Left renal cortex interstitium (tissue), 4 donors: ENCODE results near the gene SULT6B1. TPM values are rescaled to one million over a fixed set of nuclear protein-coding genes. Genes with fewer than 3 reads are reported as not detected.
A peak's percentile ranks its signal among the peaks of the same experiment; 100 is the strongest.
"Not testable (repeated sequence)": the region's sequence is repeated elsewhere in the genome, so short reads cannot be mapped to it uniquely, and the experiment has no call there.

Experiments
- DNase-seq, 4 donors: peaks; one replicate each; pipeline ENCODE4 v3.0.0-alpha.2; 2013; ENCODE audit warnings: low read depth in 4 of 4, low spot score in 2 of 4, missing footprints in 1 of 4
- polyA plus RNA-seq, 4 donors: library from polyadenylated mRNA; unstranded; fragments of 120-200 nt; gene quantifications; one replicate each; pipeline ENCODE4 v1.2.1, GENCODE V29; 2013; ENCODE audit not compliant: insufficient read length in 4 of 4

Gene SULT6B1, protein sequence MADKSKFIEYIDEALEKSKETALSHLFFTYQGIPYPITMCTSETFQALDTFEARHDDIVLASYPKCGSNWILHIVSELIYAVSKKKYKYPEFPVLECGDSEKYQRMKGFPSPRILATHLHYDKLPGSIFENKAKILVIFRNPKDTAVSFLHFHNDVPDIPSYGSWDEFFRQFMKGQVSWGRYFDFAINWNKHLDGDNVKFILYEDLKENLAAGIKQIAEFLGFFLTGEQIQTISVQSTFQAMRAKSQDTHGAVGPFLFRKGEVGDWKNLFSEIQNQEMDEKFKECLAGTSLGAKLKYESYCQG
- polyA plus RNA-seq: not detected

DNA sequence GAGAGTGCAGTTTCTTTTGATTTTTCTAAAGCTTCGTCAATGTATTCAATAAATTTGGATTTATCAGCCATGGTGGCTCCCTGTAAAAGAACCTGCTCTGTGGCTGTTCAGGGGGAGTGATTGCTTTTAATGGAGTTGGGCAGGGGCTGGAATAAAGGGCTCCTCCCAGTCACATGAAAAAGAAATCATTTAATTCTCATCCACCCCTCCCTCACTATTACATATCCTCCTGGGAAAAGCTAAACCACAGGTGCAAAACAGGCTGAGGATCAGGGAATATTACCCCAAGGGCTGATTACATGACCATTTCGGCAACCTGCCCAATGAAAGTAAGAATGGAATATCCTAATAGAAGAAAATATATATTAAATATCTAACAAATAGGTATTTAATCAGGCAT is at the start of gene SULT6B1:
Gene SULT6B1, minus strand, starts transcription at position 101 of the 400 bp plus-strand sequence. Its CDS starts 30 bp downstream, at position 71.
- no peak for DNase-seq

DNA sequence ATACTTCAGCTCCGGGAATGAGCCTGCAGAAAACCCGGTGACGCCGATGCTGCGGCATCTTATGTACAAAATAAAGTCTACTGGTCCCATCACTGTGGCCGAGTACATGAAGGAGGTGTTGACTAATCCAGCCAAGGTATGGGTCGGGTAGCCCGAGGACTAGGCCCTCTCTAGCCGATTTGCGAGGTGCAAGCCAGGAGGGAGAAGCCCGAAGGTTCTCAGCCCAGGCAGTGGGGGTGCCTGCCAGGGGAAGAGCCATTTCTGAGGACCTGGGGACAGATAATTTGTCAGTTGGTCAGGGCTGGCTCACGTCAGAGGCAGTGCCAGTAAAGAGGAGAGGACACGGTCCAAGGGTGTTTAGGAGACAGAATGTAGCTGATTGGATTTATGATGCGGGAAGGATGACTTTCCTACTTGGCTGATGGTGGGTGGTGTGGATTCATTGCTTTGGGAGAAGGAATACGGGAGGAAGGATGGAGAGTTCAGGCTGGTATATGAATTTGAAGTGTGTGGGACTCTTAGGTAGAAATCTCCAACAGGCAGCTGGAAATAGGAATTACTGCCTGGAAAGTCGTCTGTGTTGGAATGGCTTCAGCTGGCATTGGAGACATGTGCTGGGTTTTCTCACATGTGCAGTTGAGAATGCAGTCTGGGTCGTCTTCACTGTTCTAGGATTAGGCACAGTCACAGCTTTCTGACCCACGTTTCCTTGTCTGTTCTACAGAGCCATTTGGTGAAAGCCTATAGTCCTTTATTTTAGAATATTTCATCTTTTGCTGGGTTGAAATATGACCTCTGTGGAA is 43.9 kb upstream of the SULT6B1 start:
- peak; percentile 13 to 28 (median 21) for DNase-seq

DNA sequence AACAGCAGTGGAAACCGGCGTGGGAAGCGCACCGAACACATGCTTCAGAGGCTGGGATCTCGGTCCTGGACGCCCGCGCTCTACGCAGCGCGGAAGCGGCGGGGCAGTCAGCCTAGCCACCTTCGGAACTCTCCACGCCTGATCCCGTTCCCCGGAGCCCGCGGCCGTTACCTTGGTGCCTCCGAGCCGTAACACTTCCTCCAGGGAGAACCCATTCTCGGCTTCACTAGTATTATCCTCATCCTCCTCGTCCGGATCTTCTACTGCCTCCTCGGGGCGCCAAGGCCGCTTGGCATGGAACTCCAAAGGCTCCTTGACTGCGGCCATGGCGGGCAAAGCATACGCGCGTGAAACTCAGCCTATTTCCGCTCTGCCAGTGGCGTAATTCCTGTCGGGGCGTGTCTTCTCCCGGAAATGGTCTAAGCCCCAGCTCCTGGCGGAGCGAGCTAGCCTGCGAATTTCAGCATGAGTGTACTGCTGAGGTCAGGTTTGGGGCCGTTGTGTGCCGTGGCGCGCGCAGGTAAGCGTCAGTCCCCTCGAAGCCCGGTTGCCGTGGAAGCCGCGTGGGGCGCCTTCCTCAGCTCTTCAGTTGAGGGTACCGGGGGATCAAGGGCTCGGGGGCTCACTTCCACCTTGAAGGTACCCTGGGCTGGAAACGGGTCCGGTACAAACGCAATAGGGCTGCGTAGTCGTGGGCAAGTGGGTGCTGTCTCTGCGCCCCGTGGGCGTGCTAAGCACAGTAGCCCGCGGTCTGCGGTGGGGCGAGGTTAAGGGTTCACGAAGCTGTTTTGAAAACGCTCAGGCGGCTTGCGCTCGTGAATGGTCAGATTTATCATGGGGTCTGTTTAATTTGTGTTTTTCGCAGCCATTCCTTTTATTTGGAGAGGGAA is 43.0 kb upstream of the SULT6B1 start, which contains the start of the genes CEBPZ and NDUFAF7:
Gene CEBPZ, minus strand, starts transcription at position 356 of the 890 bp plus-strand sequence. Its CDS starts 29 bp downstream, at position 327.
Gene NDUFAF7, plus strand, starts transcription at position 418 of the 890 bp plus-strand sequence. Its CDS starts 48 bp downstream, at position 466.
- peak; percentile 77 to 91 (median 84) for DNase-seq

DNA sequence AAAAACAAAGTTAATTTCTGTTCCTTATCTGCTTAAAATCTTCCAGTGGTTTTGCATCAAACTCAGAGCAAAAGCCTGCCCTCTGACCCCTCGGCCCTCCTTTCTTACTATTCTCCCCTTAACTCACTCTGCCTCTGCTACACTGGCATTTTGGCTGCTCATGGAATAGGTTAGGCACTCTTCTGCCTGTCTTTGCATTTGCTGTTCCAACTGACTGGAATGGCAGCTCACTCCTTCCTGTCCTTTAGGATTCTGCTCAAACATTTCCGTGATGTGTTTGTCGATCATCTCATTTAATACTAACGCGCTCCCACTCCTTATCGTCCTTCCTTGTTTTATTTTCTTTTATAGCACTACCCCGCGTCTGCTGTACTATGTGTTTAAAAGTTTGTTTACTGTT is 42.1 kb upstream of the SULT6B1 start:
- DNase-seq: peak in 3 of 4 donors; percentile 0 to 17 (median 9)

DNA sequence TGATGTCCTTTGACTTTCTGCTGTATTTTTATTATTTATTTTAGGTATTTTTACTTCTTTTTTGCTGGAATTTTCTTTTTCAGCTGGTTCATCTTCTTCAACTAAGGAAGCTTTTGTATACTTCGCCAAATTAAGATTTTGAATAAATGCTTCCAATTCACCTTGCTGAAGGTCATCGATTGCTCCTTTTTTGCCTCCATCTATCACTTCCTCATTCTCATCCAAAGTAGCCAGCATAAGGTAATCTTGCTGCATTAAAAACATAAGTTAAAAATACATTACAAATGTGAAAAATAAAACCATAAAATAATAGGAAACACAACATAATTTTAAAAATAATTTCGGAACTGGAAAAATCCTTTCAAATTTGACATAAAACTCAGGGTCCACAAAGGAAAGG is 40.3 kb upstream of the SULT6B1 start:
- no peak for DNase-seq

DNA sequence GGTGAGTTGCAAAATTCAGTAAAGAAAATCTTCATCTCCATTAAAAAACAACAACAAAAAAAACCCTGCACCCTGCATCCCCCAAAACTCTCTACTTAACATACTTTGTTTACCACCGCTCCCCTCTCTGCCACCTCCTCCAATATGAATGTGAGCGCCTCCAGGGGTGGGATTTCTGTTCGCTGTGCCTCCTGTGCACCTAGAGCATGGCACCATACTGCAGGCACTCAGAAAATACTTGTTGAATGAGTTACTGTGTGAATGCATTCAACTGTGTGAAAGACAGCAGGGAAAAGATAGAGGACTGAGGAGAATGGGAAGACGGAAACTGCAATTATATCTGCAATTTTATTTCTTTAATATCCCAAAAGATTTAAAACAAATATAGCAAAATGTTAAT is 38.4 kb upstream of the SULT6B1 start:
- DNase-seq: no peak

DNA sequence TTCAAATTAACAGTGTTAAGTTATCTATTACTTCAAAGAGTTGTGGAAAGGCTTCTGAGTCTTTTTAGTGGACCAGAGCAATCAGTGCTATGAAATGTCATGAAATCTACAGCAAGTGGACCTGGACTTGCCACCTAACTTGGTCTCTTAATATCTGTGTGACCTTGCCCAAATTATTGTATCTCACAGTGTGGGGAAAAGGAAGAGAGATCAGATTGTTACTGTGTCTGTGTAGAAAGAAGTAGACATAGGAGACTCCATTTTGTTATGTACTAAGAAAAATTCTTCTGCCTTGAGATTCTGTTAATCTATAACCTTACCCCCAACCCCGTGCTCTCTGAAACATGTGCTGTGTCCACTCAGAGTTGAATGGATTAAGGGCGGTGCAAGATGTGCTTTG is 36.7 kb upstream of the SULT6B1 start:
- DNase-seq: not testable (repeated sequence)

DNA sequence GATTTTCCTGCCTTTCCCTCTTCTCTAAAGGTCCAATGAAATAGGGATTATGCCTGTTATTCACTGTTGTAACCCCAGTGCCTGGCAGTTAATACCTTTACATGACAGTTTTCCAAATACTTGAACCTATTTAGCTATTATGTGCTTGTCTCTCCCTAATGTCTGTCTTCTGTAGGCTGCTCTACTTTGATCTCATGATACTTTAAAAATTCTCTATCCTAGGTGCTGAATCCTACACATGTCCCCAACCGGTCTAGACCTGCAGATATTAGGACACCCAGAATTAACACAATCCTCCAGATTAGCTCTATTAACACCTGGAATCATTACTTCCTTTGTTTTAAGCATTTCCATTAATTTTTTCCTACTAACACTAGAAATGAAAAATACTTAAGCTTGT is 35.6 kb upstream of the SULT6B1 start:
- no peak for DNase-seq

DNA sequence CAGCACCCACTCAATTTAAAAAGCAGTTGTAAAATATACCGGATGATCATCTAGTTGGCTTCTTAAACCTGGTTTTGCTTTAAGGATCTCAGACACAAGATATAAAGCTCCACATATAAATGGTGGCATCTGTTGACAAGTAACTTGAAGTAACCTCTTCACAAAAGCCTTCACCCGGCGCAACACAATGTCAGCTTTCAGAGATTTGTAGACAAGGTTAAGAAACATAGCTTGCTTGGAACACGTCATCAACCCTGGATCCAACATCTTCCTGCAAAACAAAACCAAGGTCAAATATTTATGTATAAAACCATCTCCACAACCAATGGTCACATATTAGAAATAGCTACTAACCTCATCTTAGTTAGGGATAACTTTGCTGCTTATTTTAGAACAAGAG is 34.7 kb upstream of the SULT6B1 start:
- no peak for DNase-seq

DNA sequence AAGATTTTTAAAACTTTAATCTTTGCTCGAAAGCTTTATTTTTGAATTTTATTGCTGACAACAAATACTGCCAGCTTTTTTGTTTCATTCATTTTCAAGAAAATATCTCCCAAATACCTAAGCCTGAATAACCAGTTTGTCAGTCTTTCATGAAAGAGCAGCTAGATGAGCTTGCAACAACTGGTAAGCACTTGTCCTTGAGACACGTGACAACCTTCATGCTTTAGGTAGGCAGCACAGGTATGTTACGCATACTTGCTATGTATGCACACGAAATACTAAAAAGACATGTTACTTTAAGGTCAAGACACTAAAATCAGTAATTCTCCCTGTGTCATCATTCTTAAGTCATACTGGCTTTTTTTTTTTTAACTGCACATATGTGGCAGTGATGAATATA is 30.6 kb upstream of the SULT6B1 start:
- DNase-seq: no peak

DNA sequence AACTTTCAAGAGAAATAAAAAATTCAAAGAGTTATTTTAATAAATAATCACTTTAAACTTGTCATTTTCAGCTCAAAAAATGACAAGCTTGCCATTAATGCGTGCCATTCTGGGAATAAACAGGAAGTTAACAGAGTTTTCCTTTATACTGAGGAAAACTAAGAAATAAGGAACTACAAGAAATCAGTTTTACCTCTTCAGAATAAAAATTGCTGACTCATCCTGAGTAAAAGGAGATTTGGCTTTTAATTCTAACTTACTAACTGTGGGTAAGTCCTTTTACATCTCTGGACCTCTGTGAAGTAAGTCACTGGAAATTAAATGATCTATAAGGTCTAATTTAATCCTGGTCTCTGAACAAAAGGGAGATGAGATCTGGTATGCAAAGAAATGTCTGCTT is 26.8 kb upstream of the SULT6B1 start:
- no peak for DNase-seq

DNA sequence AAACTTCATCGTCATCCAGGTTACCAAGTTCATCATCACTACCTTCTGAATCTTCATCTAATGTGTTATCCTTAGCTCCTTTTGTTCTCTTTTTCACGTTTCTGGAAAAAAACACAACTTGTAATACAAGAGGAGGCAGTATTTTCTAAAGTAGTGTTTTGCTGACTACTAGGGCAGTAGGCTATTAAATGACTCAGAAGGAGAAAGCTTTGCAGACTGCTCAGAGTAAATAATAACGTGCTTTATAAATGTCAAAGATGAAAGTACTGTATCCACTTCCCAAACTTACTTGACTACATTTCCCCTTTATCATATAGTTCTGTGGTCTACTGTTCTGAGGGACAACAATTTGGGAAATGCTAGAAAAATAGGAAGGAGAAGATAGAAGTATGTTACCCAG is 23.5 kb upstream of the SULT6B1 start:
- DNase-seq: no peak

DNA sequence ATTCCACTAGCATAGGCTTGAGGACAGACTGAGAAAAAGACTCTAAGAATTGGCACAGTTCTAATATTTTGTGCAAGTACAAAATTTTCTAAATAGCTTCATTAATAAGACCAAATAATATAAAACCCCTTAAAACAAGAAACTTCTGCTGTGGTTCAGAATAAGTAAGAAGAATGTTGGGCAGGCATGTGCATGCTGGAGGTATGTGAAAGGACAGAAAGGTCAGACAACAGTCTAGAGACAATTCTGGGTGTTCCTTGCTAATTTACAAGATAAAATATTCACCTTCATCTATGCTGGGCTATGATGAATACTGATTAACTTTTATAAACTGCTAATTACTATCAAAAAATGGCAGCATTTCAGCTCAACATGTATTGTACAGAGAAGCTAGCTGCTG is 22.7 kb upstream of the SULT6B1 start:
- DNase-seq: no peak

DNA sequence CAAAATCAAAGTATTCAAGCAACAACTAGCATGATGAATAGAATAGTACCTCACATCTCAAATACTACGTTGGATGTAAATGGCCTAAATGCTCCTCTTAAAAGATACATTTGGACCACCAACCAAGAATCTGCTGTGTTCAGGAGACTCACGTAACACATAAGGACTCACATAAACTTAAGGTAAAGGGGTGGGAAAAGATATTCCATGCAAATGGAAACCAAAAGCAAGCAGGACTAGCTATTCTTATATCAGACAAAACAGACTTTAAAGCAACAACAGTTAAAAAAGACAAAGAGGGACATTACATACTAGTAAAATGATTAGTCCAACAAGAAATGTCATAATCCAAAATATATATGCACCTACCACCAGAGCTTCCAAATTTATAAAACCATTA is 18.3 kb upstream of the SULT6B1 start:
- DNase-seq: not testable (repeated sequence)

DNA sequence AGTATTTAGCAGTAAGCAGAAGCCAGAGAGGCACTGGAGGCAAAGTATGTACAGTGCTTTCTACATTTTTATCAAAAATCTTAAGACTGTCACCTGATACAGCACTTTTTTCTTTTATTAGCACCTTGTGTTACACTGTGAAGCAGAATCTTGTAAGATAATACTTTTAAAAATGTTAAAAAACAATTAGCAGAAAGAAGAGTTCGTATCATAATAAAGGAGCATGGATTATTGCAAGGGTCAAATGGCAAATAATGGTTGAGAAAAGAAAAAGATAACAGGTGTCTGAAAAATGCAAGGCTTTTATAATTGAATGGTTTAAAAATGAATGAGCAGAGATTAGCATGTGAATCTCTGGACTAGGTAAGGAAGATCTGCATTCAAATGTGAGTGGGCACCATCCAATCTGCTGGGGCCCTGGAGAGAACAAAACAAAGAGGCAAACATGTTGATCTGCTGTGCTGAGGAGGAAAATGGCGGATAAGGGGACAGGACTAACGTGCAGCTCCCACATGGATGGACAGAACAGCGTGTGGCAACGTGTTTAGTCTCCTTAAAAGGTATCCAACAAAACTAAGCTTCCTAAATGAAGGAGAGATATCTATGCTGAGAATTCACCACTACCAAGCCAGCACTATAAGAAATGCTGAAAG is 17.3 kb upstream of the SULT6B1 start:
- DNase-seq: no peak

DNA sequence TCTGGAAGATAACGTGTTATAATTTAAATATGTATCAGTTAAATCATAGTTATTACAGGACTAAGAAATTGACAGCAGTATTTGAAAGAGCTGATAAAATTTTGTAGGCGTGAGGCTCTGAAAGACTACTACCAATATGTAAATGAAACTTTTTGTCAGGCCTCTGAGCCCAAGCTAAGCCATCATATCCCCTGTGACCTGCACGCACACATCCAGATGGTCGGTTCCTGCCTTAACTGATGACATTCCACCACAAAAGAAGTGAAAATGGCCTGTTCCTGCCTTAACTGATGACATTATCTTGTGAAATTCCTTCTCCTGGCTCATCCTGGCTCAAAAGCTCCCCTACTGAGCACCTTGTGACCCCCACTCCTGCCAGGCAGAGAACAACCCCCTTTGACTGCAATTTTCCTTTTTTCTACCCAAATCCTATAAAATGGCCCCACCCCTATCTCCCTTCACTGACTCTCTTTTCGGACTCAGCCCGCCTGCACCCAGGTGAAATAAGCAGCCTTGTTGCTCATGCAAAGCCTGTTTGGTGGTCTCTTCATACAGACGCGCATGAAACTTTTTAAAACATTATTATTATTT is 16.7 kb upstream of the SULT6B1 start:
- DNase-seq: not testable (repeated sequence)

DNA sequence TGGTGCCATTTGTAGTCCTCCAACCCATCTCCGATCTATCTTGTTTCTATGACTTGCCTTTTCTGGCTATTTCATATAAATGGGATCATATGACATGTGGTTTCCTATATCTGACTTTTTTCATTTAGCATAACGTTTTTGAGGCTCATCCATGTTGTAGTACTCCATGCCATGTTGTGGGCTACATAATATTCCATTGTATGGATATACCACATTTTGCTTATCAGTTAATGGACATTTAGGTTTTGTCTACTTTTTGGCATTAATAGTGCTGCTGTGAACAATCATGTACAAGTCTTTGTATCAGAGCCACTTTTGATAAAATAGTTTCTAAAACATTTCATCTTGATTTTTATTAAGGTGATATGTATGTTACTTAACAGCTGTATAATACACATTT is 15.2 kb upstream of the SULT6B1 start:
- DNase-seq: no peak

DNA sequence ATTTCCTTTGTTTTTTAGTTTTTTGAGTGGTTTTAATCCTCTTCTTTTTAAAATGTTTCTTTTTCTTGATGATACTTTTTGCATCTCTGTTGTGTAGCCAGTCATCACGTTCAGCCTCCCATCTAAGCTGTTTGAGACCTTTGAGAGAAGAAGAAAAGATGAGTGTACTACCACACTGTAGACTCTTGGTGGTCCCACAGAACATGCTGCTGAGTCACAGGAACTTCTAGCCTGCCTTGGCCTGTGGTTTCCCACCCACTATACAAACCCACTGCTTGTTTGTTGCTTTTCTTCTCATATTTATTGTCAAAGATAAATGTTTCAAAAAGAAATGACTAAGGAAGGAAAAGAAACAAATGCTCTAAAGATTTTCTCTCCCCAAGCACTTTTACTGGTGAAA is 13.3 kb upstream of the SULT6B1 start:
- DNase-seq: no peak

DNA sequence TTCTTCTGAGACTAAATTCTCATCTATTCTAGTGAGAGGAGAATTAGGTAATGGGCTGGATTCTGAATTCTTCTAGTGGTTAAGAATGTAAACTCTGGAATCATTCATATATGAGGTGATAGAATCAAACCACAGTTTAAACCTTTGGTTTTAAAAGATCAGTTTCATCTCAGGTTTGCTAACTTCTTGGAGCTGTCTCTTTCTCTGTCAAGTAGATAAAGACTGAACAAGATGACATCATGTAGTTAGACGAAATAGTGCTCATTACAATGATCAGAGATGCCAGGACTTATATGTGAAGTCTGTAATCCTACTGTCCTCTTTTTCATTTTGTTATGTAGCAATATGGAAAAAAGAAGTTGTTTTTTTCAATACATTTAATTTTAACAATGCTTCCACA is 12.7 kb upstream of the SULT6B1 start:
- no peak for DNase-seq

DNA sequence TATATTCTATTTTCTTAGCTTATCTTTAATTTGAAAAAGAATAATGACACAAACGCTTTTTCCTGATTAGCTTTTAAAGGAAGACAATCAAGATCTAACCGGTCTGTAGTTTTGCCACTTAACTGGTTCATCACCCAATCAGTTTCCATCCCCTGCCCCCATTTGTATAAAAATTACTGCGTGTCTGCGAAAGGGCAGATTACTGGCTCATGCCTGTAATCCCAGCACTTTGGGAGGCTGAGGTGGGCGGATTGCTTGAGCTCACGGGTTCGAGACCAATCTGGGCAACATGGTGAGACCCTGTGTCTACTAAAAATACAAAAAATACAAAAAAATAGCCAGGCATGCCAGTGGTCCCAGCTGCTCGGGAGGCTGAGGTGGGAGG is 10.2 kb upstream of the SULT6B1 start:
- DNase-seq: no peak
